HepG2 (cell line): ENCODE data around the gene COQ7. TPM values are rescaled to one million over a fixed set of nuclear protein-coding genes. Genes with fewer than 3 reads are reported as not detected.
A peak's percentile ranks its signal among the peaks of the same experiment; 100 is the strongest.

Experiments
- CCAR2 ChIP-seq: fragments of 200-400 bp; formaldehyde crosslinking; optimal IDR thresholded peaks from 2 replicates; pipeline ENCODE3; 2018; ENCODE audit warnings: low read depth, mild to moderate bottlenecking, low read length, moderate library complexity
- CEBPZ ChIP-seq: IDR thresholded peaks from 2 replicates; pipeline ENCODE4 v1.6.1; 2012; ENCODE audit warnings: low read length, improper control_type of control experiment
- CENPBD1 ChIP-seq: sonication (generic); formaldehyde crosslinking; IDR thresholded peaks from 2 replicates; pipeline ENCODE4 v1.8.0; 2022; ENCODE audit warnings: missing genetic modification reagents, low read depth, mild to moderate bottlenecking, borderline replicate concordance
- RAD51 ChIP-seq: fragments of 450-650 bp; IDR thresholded peaks from 2 replicates; pipeline ENCODE4 v1.6.1; 2016; ENCODE audit warnings: borderline replicate concordance
- SATB2 ChIP-seq: sonication (generic); formaldehyde crosslinking; IDR thresholded peaks from 2 replicates; pipeline ENCODE4 v1.5.0; 2020; ENCODE audit warnings: missing genetic modification reagents
- TBX2 ChIP-seq: sonication (generic); formaldehyde crosslinking; IDR thresholded peaks from 2 replicates; pipeline ENCODE4 v1.5.0; 2020; ENCODE audit warnings: missing genetic modification reagents, mild to moderate bottlenecking, borderline replicate concordance
- TCF7 ChIP-seq: sonication (generic); IDR thresholded peaks from 2 replicates; pipeline ENCODE4 v1.6.1; 2016; ENCODE audit warnings: antibody characterized with exemption, low read depth
- ZNF326 ChIP-seq: sonication (generic); formaldehyde crosslinking; IDR thresholded peaks from 2 replicates; pipeline ENCODE4 v1.4.0; 2020; ENCODE audit warnings: missing genetic modification reagents, borderline replicate concordance
- ZNF33A ChIP-seq: sonication (generic); formaldehyde crosslinking; IDR thresholded peaks from 2 replicates; pipeline ENCODE4 v1.5.1; 2020; ENCODE audit warnings: missing genetic modification reagents, mild to moderate bottlenecking, moderate library complexity, borderline replicate concordance
- ZNF343 ChIP-seq: sonication (generic); formaldehyde crosslinking; IDR thresholded peaks from 2 replicates; pipeline ENCODE4 v1.4.0; 2020; ENCODE audit warnings: mild to moderate bottlenecking, missing genetic modification reagents
- ZNF446 ChIP-seq: sonication (generic); formaldehyde crosslinking; IDR thresholded peaks from 2 replicates; pipeline ENCODE4 v1.5.0; 2020; ENCODE audit warnings: mild to moderate bottlenecking, missing genetic modification reagents
- ZNF574 ChIP-seq: sonication (generic); formaldehyde crosslinking; IDR thresholded peaks from 2 replicates; pipeline ENCODE4 v1.4.0; 2020; ENCODE audit warnings: missing genetic modification reagents
- ZNF775 ChIP-seq: sonication (generic); formaldehyde crosslinking; IDR thresholded peaks from 2 replicates; pipeline ENCODE4 v1.4.0; 2020; ENCODE audit warnings: missing genetic modification reagents, mild to moderate bottlenecking, moderate library complexity, borderline replicate concordance
- ZSCAN30 ChIP-seq: sonication (generic); formaldehyde crosslinking; IDR thresholded peaks from 2 replicates; pipeline ENCODE4 v1.5.0; 2020; ENCODE audit warnings: mild to moderate bottlenecking, missing genetic modification reagents
- polyA plus RNA-seq, 8 experiments: library from polyadenylated mRNA; depleted of rRNA in 3 of 8; stranded (reverse) in 7 of 8; unstranded in 1 of 8; fragments of >200 nt; fragmentation: Illumina TruSeq in 4 of 8; extraction: Trizol in 4 of 8; gene quantifications; 2 replicates each; pipeline versions ENCODE4 v1.2.1 to v1.2.3, GENCODE V29; 2011 to 2016; ENCODE audit warnings: low read depth in 4 of 8, missing spikeins in 1 of 8, mixed read lengths in 1 of 8; ENCODE audit not compliant: insufficient read depth in 1 of 8
- total RNA-seq, 5 experiments: library from RNA; depleted of rRNA; stranded (reverse); fragments of >200 nt; fragmentation: Illumina TruSeq; extraction: Trizol; gene quantifications; 2 replicates each; pipeline ENCODE4 v1.2.3, GENCODE V29; 2016; ENCODE audit warnings: low read depth in 1 of 5
- TF ChIP-seq, protein P1 (sequence below): IDR thresholded peaks from 2 replicates; pipeline ENCODE4 v1.6.1; 2016; ENCODE audit warnings: missing compliant biosample characterization, missing genetic modification reagents, borderline replicate concordance
- TF ChIP-seq, protein P2 (sequence below): sonication (generic); formaldehyde crosslinking; IDR thresholded peaks from 2 replicates; pipeline ENCODE4 v1.5.0; 2020; ENCODE audit warnings: missing genetic modification reagents
- TF ChIP-seq, protein P3 (sequence below): IDR thresholded peaks from 2 replicates; pipeline ENCODE4 v1.6.1; 2012; ENCODE audit warnings: low read depth, low read length, improper control_type of control experiment

COQ7 gene
- total and polyA plus RNA-seq, 2 of the 13 experiments (the other 11 are each of a cell fraction or from before 2014, with no cell fraction given), result 20.1 to 45.7 TPM

- TF ChIP-seq CEBPZ (no peak), CCAR2 (no peak), ZNF446 (CRISPR knock-in tag) (no peak), TBX2 (CRISPR knock-in tag) (peak; percentile 61; the same call in 1 of the 2 replicates), RAD51 (no peak), ZNF326 (CRISPR knock-in tag) (no peak), ZNF33A (peak; percentile 77; the same call in 1 of the 2 replicates), SATB2 (CRISPR knock-in tag) (no peak), TCF7 (no peak), ZNF343 (no peak), CENPBD1 (CRISPR knock-in tag) (no peak), ZSCAN30 (0 out of 2 replicates have a peak, but pooled peaks have one; percentile 24), ZNF574 (CRISPR knock-in tag) (no peak), ZNF775 (CRISPR knock-in tag) (no peak)
- TF ChIP-seq, protein P1, sequence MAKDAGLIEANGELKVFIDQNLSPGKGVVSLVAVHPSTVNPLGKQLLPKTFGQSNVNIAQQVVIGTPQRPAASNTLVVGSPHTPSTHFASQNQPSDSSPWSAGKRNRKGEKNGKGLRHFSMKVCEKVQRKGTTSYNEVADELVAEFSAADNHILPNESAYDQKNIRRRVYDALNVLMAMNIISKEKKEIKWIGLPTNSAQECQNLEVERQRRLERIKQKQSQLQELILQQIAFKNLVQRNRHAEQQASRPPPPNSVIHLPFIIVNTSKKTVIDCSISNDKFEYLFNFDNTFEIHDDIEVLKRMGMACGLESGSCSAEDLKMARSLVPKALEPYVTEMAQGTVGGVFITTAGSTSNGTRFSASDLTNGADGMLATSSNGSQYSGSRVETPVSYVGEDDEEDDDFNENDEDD (CRISPR knock-in tag), result no peak
- TF ChIP-seq, protein P2, sequence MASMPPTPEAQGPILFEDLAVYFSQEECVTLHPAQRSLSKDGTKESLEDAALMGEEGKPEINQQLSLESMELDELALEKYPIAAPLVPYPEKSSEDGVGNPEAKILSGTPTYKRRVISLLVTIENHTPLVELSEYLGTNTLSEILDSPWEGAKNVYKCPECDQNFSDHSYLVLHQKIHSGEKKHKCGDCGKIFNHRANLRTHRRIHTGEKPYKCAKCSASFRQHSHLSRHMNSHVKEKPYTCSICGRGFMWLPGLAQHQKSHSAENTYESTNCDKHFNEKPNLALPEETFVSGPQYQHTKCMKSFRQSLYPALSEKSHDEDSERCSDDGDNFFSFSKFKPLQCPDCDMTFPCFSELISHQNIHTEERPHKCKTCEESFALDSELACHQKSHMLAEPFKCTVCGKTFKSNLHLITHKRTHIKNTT (CRISPR knock-in tag), result no peak
- TF ChIP-seq, protein P3, sequence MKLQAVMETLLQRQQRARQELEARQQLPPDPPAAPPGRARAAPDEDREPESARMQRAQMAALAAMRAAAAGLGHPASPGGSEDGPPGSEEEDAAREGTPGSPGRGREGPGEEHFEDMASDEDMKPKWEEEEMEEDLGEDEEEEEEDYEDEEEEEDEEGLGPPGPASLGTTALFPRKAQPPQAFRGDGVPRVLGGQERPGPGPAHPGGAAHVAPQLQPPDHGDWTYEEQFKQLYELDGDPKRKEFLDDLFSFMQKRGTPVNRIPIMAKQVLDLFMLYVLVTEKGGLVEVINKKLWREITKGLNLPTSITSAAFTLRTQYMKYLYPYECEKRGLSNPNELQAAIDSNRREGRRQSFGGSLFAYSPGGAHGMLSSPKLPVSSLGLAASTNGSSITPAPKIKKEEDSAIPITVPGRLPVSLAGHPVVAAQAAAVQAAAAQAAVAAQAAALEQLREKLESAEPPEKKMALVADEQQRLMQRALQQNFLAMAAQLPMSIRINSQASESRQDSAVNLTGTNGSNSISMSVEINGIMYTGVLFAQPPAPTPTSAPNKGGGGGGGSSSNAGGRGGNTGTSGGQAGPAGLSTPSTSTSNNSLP, result 0 out of 2 replicates have a peak, but pooled peaks have one; percentile 30
Observed at GRCh38 chr16:19093631-19094541, 26.5 kb downstream of the COQ7 start (continued).
